GM12801 (cell line): ENCODE data around the gene MRPL51.

Experiments used
- TF ChIP-seq, protein P1 (sequence below): IDR thresholded peaks from one replicate; pipeline ENCODE4 v1.5.1; 2011; ENCODE audit warnings: control low read depth; ENCODE audit not compliant: insufficient read length; ENCODE audit errors: extremely low read depth

MRPL51 gene

DNA sequence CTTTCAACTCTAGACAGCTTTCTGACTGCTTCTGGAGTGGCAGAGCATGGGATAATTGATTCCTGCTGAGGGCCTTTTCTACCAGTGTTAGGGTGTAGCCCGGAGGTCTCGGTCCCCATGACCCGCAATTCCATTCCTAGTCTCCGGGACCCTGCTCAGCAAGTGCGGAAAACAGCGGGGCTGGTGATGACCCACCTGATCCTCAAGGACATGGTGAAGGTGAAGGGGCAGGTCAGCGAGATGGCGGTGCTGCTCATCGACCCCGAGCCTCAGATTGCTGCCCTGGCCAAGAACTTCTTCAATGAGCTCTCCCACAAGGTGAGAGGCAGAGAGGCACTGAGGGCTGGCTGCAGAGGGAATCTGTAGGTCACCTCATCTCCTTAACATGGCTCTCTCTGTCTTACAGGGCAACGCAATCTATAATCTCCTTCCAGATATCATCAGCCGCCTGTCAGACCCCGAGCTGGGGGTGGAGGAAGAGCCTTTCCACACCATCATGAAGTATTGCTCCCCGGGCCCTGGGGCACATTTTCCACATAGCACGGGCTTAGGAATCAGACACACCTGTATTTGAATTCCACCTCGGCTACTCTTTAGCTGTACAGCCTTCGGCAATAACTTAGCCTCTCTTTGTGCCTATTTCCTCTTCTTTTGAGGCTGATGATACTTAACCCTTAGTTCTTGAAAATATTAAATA is 35.6 kb upstream of the MRPL51 start:
- TF ChIP-seq, protein P1, sequence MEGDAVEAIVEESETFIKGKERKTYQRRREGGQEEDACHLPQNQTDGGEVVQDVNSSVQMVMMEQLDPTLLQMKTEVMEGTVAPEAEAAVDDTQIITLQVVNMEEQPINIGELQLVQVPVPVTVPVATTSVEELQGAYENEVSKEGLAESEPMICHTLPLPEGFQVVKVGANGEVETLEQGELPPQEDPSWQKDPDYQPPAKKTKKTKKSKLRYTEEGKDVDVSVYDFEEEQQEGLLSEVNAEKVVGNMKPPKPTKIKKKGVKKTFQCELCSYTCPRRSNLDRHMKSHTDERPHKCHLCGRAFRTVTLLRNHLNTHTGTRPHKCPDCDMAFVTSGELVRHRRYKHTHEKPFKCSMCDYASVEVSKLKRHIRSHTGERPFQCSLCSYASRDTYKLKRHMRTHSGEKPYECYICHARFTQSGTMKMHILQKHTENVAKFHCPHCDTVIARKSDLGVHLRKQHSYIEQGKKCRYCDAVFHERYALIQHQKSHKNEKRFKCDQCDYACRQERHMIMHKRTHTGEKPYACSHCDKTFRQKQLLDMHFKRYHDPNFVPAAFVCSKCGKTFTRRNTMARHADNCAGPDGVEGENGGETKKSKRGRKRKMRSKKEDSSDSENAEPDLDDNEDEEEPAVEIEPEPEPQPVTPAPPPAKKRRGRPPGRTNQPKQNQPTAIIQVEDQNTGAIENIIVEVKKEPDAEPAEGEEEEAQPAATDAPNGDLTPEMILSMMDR, result no peak

DNA sequence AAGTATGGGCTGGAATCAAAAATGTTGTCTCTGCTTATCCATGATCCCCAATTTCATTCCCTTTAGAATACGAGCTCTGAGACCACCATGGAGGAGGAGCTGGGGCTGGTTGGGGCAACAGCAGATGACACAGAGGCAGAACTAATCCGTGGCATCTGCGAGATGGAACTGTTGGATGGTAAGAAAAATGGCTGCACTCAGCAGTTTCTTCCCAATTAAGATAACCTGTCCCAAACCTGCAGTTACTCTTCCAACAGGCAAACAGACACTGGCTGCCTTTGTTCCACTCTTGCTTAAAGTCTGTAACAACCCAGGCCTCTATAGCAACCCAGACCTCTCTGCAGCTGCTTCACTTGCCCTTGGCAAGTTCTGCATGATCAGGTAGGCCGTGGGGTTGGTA is 34.6 kb upstream of the MRPL51 start:
- TF ChIP-seq, protein P1, result no peak

- TF ChIP-seq, protein P1, result no peak
Observed at GRCh38 chr12:6526766-6527525, 33.9 kb upstream of the MRPL51 start.

DNA sequence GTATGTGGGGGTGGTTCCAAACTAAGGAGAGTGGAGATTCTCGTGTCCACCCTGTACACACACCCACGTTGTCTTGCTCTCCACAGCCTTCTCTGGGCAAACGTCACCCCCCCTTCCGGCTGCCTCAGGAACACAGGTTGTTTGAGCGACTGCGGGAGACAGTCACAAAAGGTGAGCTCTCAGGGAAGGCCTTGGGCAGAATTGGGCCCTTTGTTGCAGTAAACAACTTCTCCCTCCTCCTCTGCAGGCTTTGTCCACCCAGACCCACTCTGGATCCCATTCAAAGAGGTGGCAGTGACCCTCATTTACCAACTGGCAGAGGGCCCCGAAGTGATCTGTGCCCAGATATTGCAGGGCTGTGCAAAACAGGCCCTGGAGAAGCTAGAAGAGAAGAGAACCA is 33.1 kb upstream of the MRPL51 start:
- TF ChIP-seq, protein P1, result no peak

DNA sequence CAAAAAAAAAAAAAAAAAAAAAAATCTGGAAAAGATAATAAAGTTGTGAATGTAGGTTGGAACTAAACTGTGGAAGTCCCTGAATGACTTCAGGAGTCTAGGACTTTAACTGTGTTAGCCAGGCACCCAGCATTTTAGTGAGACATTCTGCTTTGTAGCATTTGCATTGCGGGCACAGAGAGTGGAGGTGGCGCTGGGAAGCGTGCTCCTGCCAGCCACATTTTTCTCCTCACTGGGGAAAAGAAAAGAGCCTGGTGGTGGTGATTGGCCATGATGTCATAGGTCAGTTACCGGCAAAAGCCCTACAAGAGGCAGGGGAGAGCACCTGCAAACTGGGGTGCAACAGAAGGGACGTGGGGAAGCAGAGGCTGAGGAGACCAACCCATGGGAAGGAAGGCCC is 31.6 kb upstream of the MRPL51 start:
- TF ChIP-seq, protein P1, result no peak

GRCh38 chr12:6523708-6524107 is 30.6 kb upstream of the MRPL51 start:
- TF ChIP-seq, protein P1, result no peak

GRCh38 chr12:6522193-6522592 is 29.1 kb upstream of the MRPL51 start:
- TF ChIP-seq, protein P1, result no peak
